T-cell (primary cell): Measurements from ENCODE around the gene PTPN7. TPM values are rescaled to one million over a fixed set of nuclear protein-coding genes. Genes with fewer than 3 reads are reported as not detected.

ENCODE experiments used
- ATAC-seq, 4 experiments: fragments of 200-7000 bp in 3 of 4; fragments of 150-1000 bp in 1 of 4; cut with Tn5 transposase; replicated peaks in 1 of 4; 1 replicate in 3 of 4; 2 replicates in 1 of 4; pipeline ENCODE4 v1.10.0; 2021; ENCODE audit warnings: moderate library complexity in 3 of 4, mild to moderate bottlenecking in 2 of 4, moderate number of reproducible peaks in 1 of 4
- CTCF ChIA-PET, 2 donors: fragments of 300-600 bp; sonication (Branson Sonifier 250); formaldehyde crosslinking; loops; one replicate each; lab custom pipeline; 2022; ENCODE audit warnings: antibody characterized with exemption in 2 of 2; lab: Charles Lee
- POLR2A ChIA-PET, 2 donors: fragments of 300-600 bp; sonication (Branson Sonifier 250); formaldehyde crosslinking; loops; one replicate each; lab custom pipeline; 2022; ENCODE audit warnings: antibody characterized with exemption in 2 of 2; lab: Charles Lee
- DNase-seq, 35 experiments: peaks; one replicate each; pipeline versions ENCODE4 v3.0.0 to v3.0.0-alpha.2; 2013 to 2023
- H3K27ac ChIP-seq: one replicate; pipeline ENCODE4 v1.5.1; 2013; ENCODE audit warnings: low read length
- H3K27me3 ChIP-seq, 2 experiments: replicated peaks in 1 of 2; 1 replicate in 1 of 2; 2 replicates in 1 of 2; pipeline versions ENCODE4 v1.6.1 to v1.7.0; 2013; ENCODE audit warnings: low read length in 1 of 2, mixed read lengths in 1 of 2; ENCODE audit not compliant: control insufficient read depth in 2 of 2, insufficient read depth in 2 of 2; ENCODE audit errors: extremely low read depth in 1 of 2
- H3K36me3 ChIP-seq, 2 donors: 1 replicate in 1 of 2; 2 replicates in 1 of 2; pipeline versions ENCODE4 v1.6.1 to v1.7.0; 2013; ENCODE audit warnings: low read length in 1 of 2; ENCODE audit not compliant: control insufficient read depth in 2 of 2, insufficient read depth in 1 of 2; ENCODE audit errors: extremely low read depth in 1 of 2
- H3K4me1 ChIP-seq, 2 experiments: 1 replicate in 1 of 2; 2 replicates in 1 of 2; pipeline versions ENCODE4 v1.6.1 to v1.7.0; 2013; ENCODE audit warnings: low read length in 2 of 2, mixed read lengths in 1 of 2; ENCODE audit not compliant: insufficient read depth in 2 of 2, control insufficient read depth in 1 of 2; ENCODE audit errors: extremely low read depth in 1 of 2
- H3K4me3 ChIP-seq, 2 donors: 1 replicate in 1 of 2; 2 replicates in 1 of 2; pipeline versions ENCODE4 v1.5.1 to v1.7.0; 2013; ENCODE audit warnings: mild to moderate bottlenecking in 2 of 2, low read length in 1 of 2, moderate library complexity in 1 of 2; ENCODE audit not compliant: control insufficient read depth in 1 of 2; ENCODE audit errors: extremely low read depth in 1 of 2
- H3K9me3 ChIP-seq: 2 replicates; pipeline ENCODE4 v1.7.0; 2013
- H3K27ac Mint-ChIP-seq, 2 donors: one replicate each; pipeline ENCODE4 v1.8.0; 2020 to 2021; ENCODE audit warnings: mild to moderate bottlenecking in 2 of 2, mixed read lengths in 2 of 2
- H3K27me3 Mint-ChIP-seq, 2 donors: one replicate each; pipeline ENCODE4 v1.8.0; 2021 to 2022; ENCODE audit warnings: mixed read lengths in 2 of 2
- H3K36me3 Mint-ChIP-seq: one replicate; pipeline ENCODE4 v1.8.0; 2021; ENCODE audit warnings: mixed read lengths
- H3K4me1 Mint-ChIP-seq, 3 donors: one replicate each; pipeline ENCODE4 v1.8.0; 2020 to 2022; ENCODE audit warnings: mixed read lengths in 3 of 3, mild to moderate bottlenecking in 1 of 3
- H3K4me3 Mint-ChIP-seq, 3 donors: one replicate each; pipeline ENCODE4 v1.8.0; 2020 to 2022; ENCODE audit warnings: mild to moderate bottlenecking in 3 of 3, mixed read lengths in 3 of 3, moderate library complexity in 3 of 3
- H3K9me3 Mint-ChIP-seq, 3 donors: one replicate each; pipeline ENCODE4 v1.8.0; 2020 to 2022; ENCODE audit warnings: mixed read lengths in 3 of 3
- WGBS: methylation state at CpG from one replicate; pipeline ENCODE4 v1.1.5; 2013; ENCODE audit warnings: missing lambda C conversion rate; ENCODE audit not compliant: insufficient coverage; 5-methylcytosine and 5-hydroxymethylcytosine counted together
- total RNA-seq, 35 experiments: library from RNA in 6 of 35; stranded (reverse) in 6 of 35; fragments of 120-200 nt in 1 of 35; gene quantifications; one replicate each; pipeline versions ENCODE4 v1.2.1 to v1.2.4 and lab custom pipeline; 2013 to 2026

Gene PTPN7
- total RNA-seq, 5 donors from 2014 or later (not counting 1 experiment from before 2014, with no cell fraction given), result 67.1 to 124 (median 71.7) TPM

GRCh38 chr1:202203238-202204039 is 43.0 kb upstream of the PTPN7 start:
- Histone ChIP-seq H3K27ac (peak overlapping the region; percentile 43), H3K4me3 (peak overlapping the region in 1 of 2 donors; percentile 16), H3K9me3 (no peaks in the 10 kb centered on the region), H3K4me1 (peaks cover 15 to 82% of the 10 kb centered on the region in 2 experiments), H3K36me3 (no peaks in the 10 kb centered on the region), H3K27me3 (peaks cover 0 to 13% of the 10 kb centered on the region in 2 experiments)
- peaks cover 0 to 7% of the 10 kb centered on the region in 2 donors for H3K27me3 Mint-ChIP-seq
- peaks cover 32 to 35% (median 33%) of the 10 kb centered on the region in 3 donors for H3K4me1 Mint-ChIP-seq
- no peaks in the 10 kb centered on the region for H3K9me3 Mint-ChIP-seq
- no peak overlapping the region for H3K27ac Mint-ChIP-seq
- H3K36me3 Mint-ChIP-seq, result no peaks in the 10 kb centered on the region
- H3K4me3 Mint-ChIP-seq, result no peak overlapping the region
- POLR2A ChIA-PET, result no interaction called here
- ATAC-seq (peak in 3 of 4 experiments; percentile 38 to 67 (median 48)), DNase-seq (peak in 6 of 35 experiments; percentile 14 to 63 (median 29))
- 61% methylated on average over 8 of the region's 13 CpGs for WGBS
- CTCF ChIA-PET, result no interaction called here

- H3K27me3 Mint-ChIP-seq, result peaks cover 0 to 5% of the 10 kb centered on the region in 2 donors
- H3K27ac Mint-ChIP-seq, result no peak overlapping the region
- H3K36me3 Mint-ChIP-seq, result no peaks in the 10 kb centered on the region
- ATAC-seq (no peak), DNase-seq (no peak)
- ChIA-PET CTCF (no interaction called here), POLR2A (no interaction called here)
- Histone ChIP-seq H3K9me3 (no peaks in the 10 kb centered on the region), H3K4me3 (no peak overlapping the region), H3K4me1 (peaks cover 15 to 90% of the 10 kb centered on the region in 2 experiments), H3K27me3 (peaks cover 0 to 7% of the 10 kb centered on the region in 2 experiments), H3K36me3 (no peaks in the 10 kb centered on the region), H3K27ac (no peak overlapping the region)
- H3K9me3 Mint-ChIP-seq, result no peaks in the 10 kb centered on the region
- peaks cover 38 to 42% (median 40%) of the 10 kb centered on the region in 3 donors for H3K4me1 Mint-ChIP-seq
- 100% methylated on average over 1 of the region's 7 CpGs for WGBS
- H3K4me3 Mint-ChIP-seq, result no peak overlapping the region
Observed at GRCh38 chr1:202202500-202203168, 42.2 kb upstream of the PTPN7 start.

- no peak overlapping the region for H3K4me3 Mint-ChIP-seq
- peaks cover 15 to 90% of the 10 kb centered on the region in 2 experiments for H3K4me1 ChIP-seq
- DNase-seq (no peak), ATAC-seq (no peak)
- 65% methylated on average over 3 of the region's 4 CpGs for WGBS
- H3K36me3 ChIP-seq, result no peaks in the 10 kb centered on the region
- H3K9me3 Mint-ChIP-seq, result no peaks in the 10 kb centered on the region
- ChIA-PET POLR2A (no interaction called here), CTCF (interaction anchor here in 1 of 2 donors (0.7 to 0.8 kb wide), 2 partner anchors 9 to 47 kb away, joined by 3 read pairs; no protein-coding TSS in a partner anchor)
- H3K4me3 ChIP-seq, result no peak overlapping the region
- H3K27me3 ChIP-seq, result peaks cover 0 to 3% of the 10 kb centered on the region in 2 experiments
- no peak overlapping the region for H3K27ac Mint-ChIP-seq
- H3K27me3 Mint-ChIP-seq, result peaks cover 0 to 5% of the 10 kb centered on the region in 2 donors
- H3K36me3 Mint-ChIP-seq, result no peaks in the 10 kb centered on the region
- H3K9me3 ChIP-seq, result no peaks in the 10 kb centered on the region
- H3K27ac ChIP-seq, result peak overlapping the region; percentile 61
- H3K4me1 Mint-ChIP-seq, result peaks cover 38 to 45% (median 40%) of the 10 kb centered on the region in 3 donors
Observed at GRCh38 chr1:202201971-202202370, 41.6 kb upstream of the PTPN7 start.

- no CpG with 5 or more reads among the region's 3 CpGs for WGBS
- POLR2A ChIA-PET, result no interaction called here
- H3K4me1 ChIP-seq, result peaks cover 15 to 92% of the 10 kb centered on the region in 2 experiments
Observed at GRCh38 chr1:202201266-202201665, 40.9 kb upstream of the PTPN7 start.

GRCh38 chr1:202200669-202201068 is 40.3 kb upstream of the PTPN7 start:
- Histone ChIP-seq H3K36me3 (no peaks in the 10 kb centered on the region), H3K4me3 (no peak overlapping the region), H3K27ac (peak overlapping the region; percentile 61), H3K4me1 (peaks cover 15 to 87% of the 10 kb centered on the region in 2 experiments), H3K27me3 (peaks cover 0 to 3% of the 10 kb centered on the region in 2 experiments), H3K9me3 (no peaks in the 10 kb centered on the region)
- peak overlapping the region in 1 of 2 donors; percentile 72 for H3K27ac Mint-ChIP-seq
- H3K27me3 Mint-ChIP-seq, result peaks cover 4 to 9% of the 10 kb centered on the region in 2 donors
- ChIA-PET CTCF (interaction anchor here in 1 of 2 donors (0.5 to 1.6 kb wide), 2 partner anchors 11 to 42 kb away, joined by 3 to 5 read pairs; no protein-coding TSS in a partner anchor), POLR2A (interaction anchor here in 1 of 2 donors (0.7 kb wide), 1 partner anchor 39 kb away, joined by 4 read pairs; no protein-coding TSS in a partner anchor)
- no peak for ATAC-seq
- WGBS, result 80% methylated on average over 1 of the region's 8 CpGs
- H3K36me3 Mint-ChIP-seq, result no peaks in the 10 kb centered on the region
- no peaks in the 10 kb centered on the region for H3K9me3 Mint-ChIP-seq
- peaks cover 38 to 45% (median 40%) of the 10 kb centered on the region in 3 donors for H3K4me1 Mint-ChIP-seq
- no peak for DNase-seq
- H3K4me3 Mint-ChIP-seq, result no peak overlapping the region

More at GRCh38 chr1:202201266-202201665, 40.9 kb upstream of the PTPN7 start:
- no peak overlapping the region for H3K4me3 Mint-ChIP-seq
- no peaks in the 10 kb centered on the region for H3K9me3 Mint-ChIP-seq
- Histone ChIP-seq H3K36me3 (no peaks in the 10 kb centered on the region), H3K27me3 (peaks cover 0 to 3% of the 10 kb centered on the region in 2 experiments), H3K4me3 (no peak overlapping the region), H3K27ac (peak overlapping the region; percentile 61), H3K9me3 (no peaks in the 10 kb centered on the region)
- peaks cover 0 to 5% of the 10 kb centered on the region in 2 donors for H3K27me3 Mint-ChIP-seq
- DNase-seq, result peak in 1 of 35 experiments; percentile 60
- peaks cover 38 to 45% (median 40%) of the 10 kb centered on the region in 3 donors for H3K4me1 Mint-ChIP-seq
- H3K27ac Mint-ChIP-seq, result peak overlapping the region in 1 of 2 donors; percentile 72
- CTCF ChIA-PET, result interaction anchor here (0.5 to 0.8 kb wide), 3 partner anchors 9 to 46 kb away, joined by 3 to 5 read pairs (median 3); no protein-coding TSS in a partner anchor
- no peaks in the 10 kb centered on the region for H3K36me3 Mint-ChIP-seq
- peak; percentile 35 to 55 (median 40) for ATAC-seq
